HepG2 (cell line): ENCODE data around the gene SBSN. TPM values are rescaled to one million over a fixed set of nuclear protein-coding genes. Genes with fewer than 3 reads are reported as not detected.

Source experiments
- AHDC1 ChIP-seq: sonication (generic); formaldehyde crosslinking; IDR thresholded peaks from 2 replicates; pipeline ENCODE4 v1.5.1; 2020; ENCODE audit warnings: mild to moderate bottlenecking, missing genetic modification reagents, borderline replicate concordance
- ELF4 ChIP-seq: sonication (generic); formaldehyde crosslinking; IDR thresholded peaks from 2 replicates; pipeline ENCODE4 v1.5.0; 2020; ENCODE audit warnings: missing genetic modification reagents, mild to moderate bottlenecking, moderate library complexity, borderline replicate concordance
- HNF4G ChIP-seq, 2 experiments: sonication (generic) in 1 of 2; formaldehyde crosslinking in 1 of 2; IDR thresholded peaks; 2 replicates each; pipeline versions ENCODE4 v1.4.0 to v1.6.1; 2011 to 2020; ENCODE audit warnings: borderline replicate concordance in 2 of 2, low read depth in 2 of 2, mild to moderate bottlenecking in 2 of 2, low read length in 1 of 2, missing genetic modification reagents in 1 of 2, moderate library complexity in 1 of 2
- KMT2A ChIP-seq: sonication (generic); formaldehyde crosslinking; IDR thresholded peaks from 2 replicates; pipeline ENCODE4 v1.4.0; 2020; ENCODE audit warnings: missing genetic modification reagents
- MEIS2 ChIP-seq: sonication (generic); formaldehyde crosslinking; IDR thresholded peaks from 2 replicates; pipeline ENCODE4 v1.9.0; 2021; ENCODE audit warnings: mild to moderate bottlenecking, missing genetic modification reagents
- NONO ChIP-seq, 2 experiments: fragments of 450-650 bp in 1 of 2; sonication (generic) in 1 of 2; formaldehyde crosslinking in 1 of 2; IDR thresholded peaks in 1 of 2; conservative IDR thresholded peaks in 1 of 2; 2 replicates each; pipeline versions ENCODE4 v1.6.1 to v1.8.0; 2017 to 2022; ENCODE audit warnings: mild to moderate bottlenecking in 1 of 2, missing genetic modification reagents in 1 of 2, moderate library complexity in 1 of 2
- SP2 ChIP-seq: sonication (generic); formaldehyde crosslinking; IDR thresholded peaks from 2 replicates; pipeline ENCODE4 v1.5.1; 2020; ENCODE audit warnings: mild to moderate bottlenecking, missing genetic modification reagents
- SP5 ChIP-seq: IDR thresholded peaks from 2 replicates; pipeline ENCODE4 v1.6.1; 2016; ENCODE audit warnings: low read depth, borderline replicate concordance
- TARDBP ChIP-seq: sonication (generic); formaldehyde crosslinking; IDR thresholded peaks from 2 replicates; pipeline ENCODE4 v1.8.0; 2022; ENCODE audit warnings: mild to moderate bottlenecking, missing genetic modification reagents
- ZNF124 ChIP-seq: sonication (generic); formaldehyde crosslinking; IDR thresholded peaks from 2 replicates; pipeline ENCODE4 v1.4.0; 2020; ENCODE audit warnings: missing genetic modification reagents
- ZNF598 ChIP-seq: sonication (generic); formaldehyde crosslinking; IDR thresholded peaks from 2 replicates; pipeline ENCODE4 v1.5.1; 2020; ENCODE audit warnings: mild to moderate bottlenecking, missing genetic modification reagents, borderline replicate concordance
- polyA plus RNA-seq, 8 experiments: library from polyadenylated mRNA; depleted of rRNA in 3 of 8; stranded (reverse) in 7 of 8; unstranded in 1 of 8; fragments of >200 nt; fragmentation: Illumina TruSeq in 4 of 8; extraction: Trizol in 4 of 8; gene quantifications; 2 replicates each; pipeline versions ENCODE4 v1.2.1 to v1.2.3, GENCODE V29; 2011 to 2016; ENCODE audit warnings: low read depth in 4 of 8, missing spikeins in 1 of 8, mixed read lengths in 1 of 8; ENCODE audit not compliant: insufficient read depth in 1 of 8
- total RNA-seq, 5 experiments: library from RNA; depleted of rRNA; stranded (reverse); fragments of >200 nt; fragmentation: Illumina TruSeq; extraction: Trizol; gene quantifications; 2 replicates each; pipeline ENCODE4 v1.2.3, GENCODE V29; 2016; ENCODE audit warnings: low read depth in 1 of 5
- TF ChIP-seq, protein P1 (sequence below): sonication (generic); formaldehyde crosslinking; IDR thresholded peaks from 2 replicates; pipeline ENCODE4 v1.5.0; 2020; ENCODE audit warnings: missing genetic modification reagents, mild to moderate bottlenecking, borderline replicate concordance
- TF ChIP-seq, protein P2 (sequence below): sonication (generic); formaldehyde crosslinking; IDR thresholded peaks from 2 replicates; pipeline ENCODE4 v1.5.0; 2020; ENCODE audit warnings: mild to moderate bottlenecking, missing genetic modification reagents, borderline replicate concordance
- TF ChIP-seq, protein P3 (sequence below): conservative IDR thresholded peaks from 2 replicates; pipeline ENCODE4 v1.6.1; 2018; ENCODE audit warnings: missing genetic modification reagents
- TF ChIP-seq, protein P4 (sequence below): sonication (generic); formaldehyde crosslinking; IDR thresholded peaks from 2 replicates; pipeline ENCODE4 v1.8.1; 2023; ENCODE audit warnings: missing genetic modification reagents, mild to moderate bottlenecking, borderline replicate concordance

SBSN gene
- total and polyA plus RNA-seq, 2 of the 13 experiments (the other 11 are each of a cell fraction or from before 2014, with no cell fraction given) = not detected

- TF ChIP-seq SP5 (CRISPR knock-in tag) (peak; percentile 92), ZNF124 (CRISPR knock-in tag) (no peak), SP2 (CRISPR knock-in tag) (no peak), TARDBP (CRISPR knock-in tag) (peak; percentile 61; the same call in 1 of the 2 replicates), ZNF598 (CRISPR knock-in tag) (no peak), MEIS2 (CRISPR knock-in tag) (peak; percentile 61; the same call in 1 of the 2 replicates), HNF4G (IDR thresholded peaks at IDR 0.05; ENCODE audit: borderline replicate concordance, low read depth, low read length) (peak; percentile 62), HNF4G (CRISPR knock-in tag; IDR thresholded peaks at IDR 0.05; ENCODE audit: borderline replicate concordance, low read depth) (no peak), NONO (IDR thresholded peaks at IDR 0.05) (no peak), NONO (CRISPR knock-in tag; conservative IDR thresholded peaks at IDR 0.05) (peak; percentile 84), AHDC1 (CRISPR knock-in tag) (0 out of 2 replicates have a peak, but pooled peaks have one; percentile 30), KMT2A (no peak), ELF4 (CRISPR knock-in tag) (no peak)
- TF ChIP-seq, protein P1, sequence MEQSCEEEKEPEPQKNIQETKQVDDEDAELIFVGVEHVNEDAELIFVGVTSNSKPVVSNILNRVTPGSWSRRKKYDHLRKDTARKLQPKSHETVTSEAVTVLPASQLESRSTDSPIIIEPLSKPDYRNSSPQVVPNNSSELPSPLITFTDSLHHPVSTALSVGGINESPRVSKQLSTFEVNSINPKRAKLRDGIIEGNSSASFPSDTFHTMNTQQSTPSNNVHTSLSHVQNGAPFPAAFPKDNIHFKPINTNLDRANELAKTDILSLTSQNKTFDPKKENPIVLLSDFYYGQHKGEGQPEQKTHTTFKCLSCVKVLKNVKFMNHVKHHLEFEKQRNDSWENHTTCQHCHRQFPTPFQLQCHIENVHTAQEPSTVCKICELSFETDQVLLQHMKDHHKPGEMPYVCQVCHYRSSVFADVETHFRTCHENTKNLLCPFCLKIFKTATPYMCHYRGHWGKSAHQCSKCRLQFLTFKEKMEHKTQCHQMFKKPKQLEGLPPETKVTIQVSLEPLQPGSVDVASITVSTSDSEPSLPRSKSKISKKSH (CRISPR knock-in tag) = no peak
- TF ChIP-seq, protein P2, sequence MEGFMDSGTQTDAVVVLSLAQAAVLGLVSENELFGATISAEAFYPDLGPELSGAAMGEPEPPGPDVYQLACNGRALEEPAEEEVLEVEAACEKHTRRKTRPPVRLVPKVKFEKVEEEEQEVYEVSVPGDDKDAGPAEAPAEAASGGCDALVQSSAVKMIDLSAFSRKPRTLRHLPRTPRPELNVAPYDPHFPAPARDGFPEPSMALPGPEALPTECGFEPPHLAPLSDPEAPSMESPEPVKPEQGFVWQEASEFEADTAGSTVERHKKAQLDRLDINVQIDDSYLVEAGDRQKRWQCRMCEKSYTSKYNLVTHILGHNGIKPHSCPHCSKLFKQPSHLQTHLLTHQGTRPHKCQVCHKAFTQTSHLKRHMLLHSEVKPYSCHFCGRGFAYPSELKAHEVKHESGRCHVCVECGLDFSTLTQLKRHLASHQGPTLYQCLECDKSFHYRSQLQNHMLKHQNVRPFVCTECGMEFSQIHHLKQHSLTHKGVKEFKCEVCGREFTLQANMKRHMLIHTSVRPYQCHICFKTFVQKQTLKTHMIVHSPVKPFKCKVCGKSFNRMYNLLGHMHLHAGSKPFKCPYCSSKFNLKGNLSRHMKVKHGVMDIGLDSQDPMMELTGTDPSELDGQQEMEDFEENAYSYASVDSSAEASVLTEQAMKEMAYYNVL (CRISPR knock-in tag) = peak; percentile 38; the same call in 1 of the 2 replicates
- TF ChIP-seq, protein P3, sequence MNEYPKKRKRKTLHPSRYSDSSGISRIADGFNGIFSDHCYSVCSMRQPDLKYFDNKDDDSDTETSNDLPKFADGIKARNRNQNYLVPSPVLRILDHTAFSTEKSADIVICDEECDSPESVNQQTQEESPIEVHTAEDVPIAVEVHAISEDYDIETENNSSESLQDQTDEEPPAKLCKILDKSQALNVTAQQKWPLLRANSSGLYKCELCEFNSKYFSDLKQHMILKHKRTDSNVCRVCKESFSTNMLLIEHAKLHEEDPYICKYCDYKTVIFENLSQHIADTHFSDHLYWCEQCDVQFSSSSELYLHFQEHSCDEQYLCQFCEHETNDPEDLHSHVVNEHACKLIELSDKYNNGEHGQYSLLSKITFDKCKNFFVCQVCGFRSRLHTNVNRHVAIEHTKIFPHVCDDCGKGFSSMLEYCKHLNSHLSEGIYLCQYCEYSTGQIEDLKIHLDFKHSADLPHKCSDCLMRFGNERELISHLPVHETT (CRISPR knock-in tag) = no peak
- TF ChIP-seq, protein P4, sequence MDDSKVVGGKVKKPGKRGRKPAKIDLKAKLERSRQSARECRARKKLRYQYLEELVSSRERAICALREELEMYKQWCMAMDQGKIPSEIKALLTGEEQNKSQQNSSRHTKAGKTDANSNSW (CRISPR knock-in tag) = no peak
Observed at GRCh38 chr19:35569281-35569781, 41.2 kb upstream of the SBSN start (continued).
